OCI-LY7 (cell line): ENCODE results near the gene FIGNL1. TPM values are rescaled to one million over a fixed set of nuclear protein-coding genes. Genes with fewer than 3 reads are reported as not detected.

ENCODE experiments used
- BruUV-seq: library from RNA; stranded (reverse); fragments of 400-500 nt; replicated peaks from 2 replicates; lab custom pipeline; 2021; lab: Mats Ljungman, UMichigan
- CTCF ChIA-PET: fragments of 300-600 bp; sonication (Branson Sonifier 250); formaldehyde crosslinking; loops from one replicate; lab custom pipeline; 2022; ENCODE audit warnings: antibody characterized with exemption; ENCODE audit not compliant: unreplicated experiment; lab: Charles Lee
- POLR2A ChIA-PET: fragments of 300-600 bp; sonication (Branson Sonifier 250); formaldehyde crosslinking; loops from one replicate; lab custom pipeline; 2022; ENCODE audit warnings: antibody characterized with exemption; lab: Charles Lee
- DNase-seq: peaks from one replicate; pipeline ENCODE4 v3.0.0-alpha.2; 2015; ENCODE audit warnings: low spot score
- H2AFZ ChIP-seq: fragments of 200-600 bp; sonication (generic), shearing (Covaris generic); 2 replicates; pipeline ENCODE4 v1.6.1; 2014; ENCODE audit warnings: mild to moderate bottlenecking, antibody characterized with exemption, low read length, moderate library complexity
- H3K27ac ChIP-seq: fragments of 200-600 bp; sonication (generic); 2 replicates; pipeline ENCODE4 v1.5.1; 2014; ENCODE audit warnings: mixed run types, low read depth, mild to moderate bottlenecking, moderate library complexity, low read length, inconsistent platforms; ENCODE audit not compliant: poor library complexity, severe bottlenecking
- H3K36me3 ChIP-seq: fragments of 200-600 bp; sonication (generic); 2 replicates; pipeline ENCODE4 v1.6.1; 2014; ENCODE audit warnings: mild to moderate bottlenecking, antibody characterized with exemption, low read length, moderate library complexity, mixed read lengths; ENCODE audit not compliant: insufficient read depth
- H3K4me1 ChIP-seq: fragments of 200-600 bp; sonication (generic); 2 replicates; pipeline ENCODE4 v1.5.1; 2014; ENCODE audit warnings: mild to moderate bottlenecking, low read length; ENCODE audit not compliant: insufficient read depth, poor library complexity, severe bottlenecking
- H3K4me2 ChIP-seq: fragments of 200-600 bp; sonication (generic); 2 replicates; pipeline ENCODE4 v1.6.1; 2014; ENCODE audit warnings: mild to moderate bottlenecking, low read length
- H3K4me3 ChIP-seq: fragments of 200-600 bp; sonication (generic); 2 replicates; pipeline ENCODE4 v1.5.1; 2014; ENCODE audit warnings: mild to moderate bottlenecking, low read depth, low read length; ENCODE audit not compliant: poor library complexity, severe bottlenecking
- H3K79me2 ChIP-seq: fragments of 200-600 bp; sonication (generic); 2 replicates; pipeline ENCODE4 v1.6.1; 2016; ENCODE audit warnings: low read depth, mild to moderate bottlenecking, low read length, moderate library complexity, mixed read lengths; ENCODE audit not compliant: insufficient read depth
- H3K9me2 ChIP-seq: fragments of 200-600 bp; sonication (generic); 2 replicates; pipeline ENCODE4 v1.6.1; 2016; ENCODE audit warnings: mild to moderate bottlenecking, low read length, mixed read lengths; ENCODE audit not compliant: insufficient read depth
- H3K9me3 ChIP-seq: fragments of 200-600 bp; sonication (generic); 2 replicates; pipeline ENCODE4 v1.6.1; 2014; ENCODE audit warnings: mild to moderate bottlenecking, mixed run types, low read length, mixed read lengths
- H4K20me1 ChIP-seq: fragments of 200-600 bp; sonication (generic); 2 replicates; pipeline ENCODE4 v1.6.1; 2014; ENCODE audit warnings: mild to moderate bottlenecking, antibody characterized with exemption, low read length, moderate library complexity, mixed read lengths; ENCODE audit not compliant: insufficient read depth
- CTCF ChIP-seq: fragments of 200-600 bp; sonication (generic); conservative IDR thresholded peaks from 2 replicates; pipeline ENCODE4 v1.5.1; 2014; ENCODE audit warnings: mild to moderate bottlenecking, antibody characterized with exemption, low read length, moderate library complexity, mixed read lengths
- EZH2phosphoT487 ChIP-seq: fragments of 200-600 bp; sonication (generic); IDR thresholded peaks from 2 replicates; pipeline ENCODE4 v1.6.1; 2018; ENCODE audit warnings: low read depth, borderline replicate concordance, mild to moderate bottlenecking, mixed run types, antibody characterized with exemption, low read length, moderate library complexity, mixed read lengths
- intact Hi-C: fragments of 100-400 bp; cut with micrococcal nuclease; formaldehyde crosslinking; loops from one replicate; pipeline ENCODE4 v1.10.0; 2022; ENCODE audit not compliant: unreplicated experiment
- total RNA-seq, 2 experiments: library from RNA; depleted of rRNA in 1 of 2; stranded (reverse); fragments of >200 nt in 1 of 2; shearing (Covaris generic) in 1 of 2; gene quantifications; 2 replicates each; pipeline ENCODE4 v1.2.3, GENCODE V29; 2014 to 2022

FIGNL1 gene
- total RNA-seq, 2 experiments from 2014 or later: 41.5 to 55.6 TPM

- H3K27ac ChIP-seq: no peak overlapping the region
- no peaks in the 10 kb centered on the region for H3K9me2 ChIP-seq
- TF ChIP-seq CTCF: no peak
- TF ChIP-seq EZH2phosphoT487: no peak
- no peak overlapping the region for H3K4me2 ChIP-seq
- intact Hi-C loops: no loop called here
- no peak overlapping the region for H2AFZ ChIP-seq
- no peaks in the 10 kb centered on the region for H4K20me1 ChIP-seq
- no peaks in the 10 kb centered on the region for H3K79me2 ChIP-seq
- DNase-seq: no peak
- no peak overlapping the region for H3K4me3 ChIP-seq
- H3K9me3 ChIP-seq: no peaks in the 10 kb centered on the region
- ChIA-PET CTCF (no interaction called here), POLR2A (interaction anchor here (0.6 kb wide), 1 partner anchor 964 kb away, joined by 3 read pairs; no protein-coding TSS in a partner anchor)
- H3K36me3 ChIP-seq: no peaks in the 10 kb centered on the region
- H3K4me1 ChIP-seq: no peaks in the 10 kb centered on the region
- BruUV-seq: no TSS peak
Measured at GRCh38 chr7:50477640-50478039, 27.5 kb upstream of the FIGNL1 start.

- ChIA-PET CTCF (no interaction called here), POLR2A (interaction anchor here (0.6 kb wide), 1 partner anchor 965 kb away, joined by 3 read pairs; no protein-coding TSS in a partner anchor)
- Histone ChIP-seq H3K27ac (no peak overlapping the region), H3K79me2 (no peaks in the 10 kb centered on the region), H3K4me1 (no peaks in the 10 kb centered on the region), H3K36me3 (no peaks in the 10 kb centered on the region), H2AFZ (no peak overlapping the region), H3K9me2 (no peaks in the 10 kb centered on the region), H4K20me1 (no peaks in the 10 kb centered on the region), H3K4me3 (no peak overlapping the region), H3K9me3 (no peaks in the 10 kb centered on the region), H3K4me2 (no peak overlapping the region)
- TF ChIP-seq CTCF: no peak
- TF ChIP-seq EZH2phosphoT487: no peak
- intact Hi-C loops: no loop called here
- BruUV-seq: no TSS peak
- DNase-seq: no peak
Measured at GRCh38 chr7:50476953-50477625, 26.9 kb upstream of the FIGNL1 start.

GRCh38 chr7:50475340-50475739, 25.2 kb upstream of the FIGNL1 start:
- no TSS peak for BruUV-seq
- Histone ChIP-seq H2AFZ (no peak overlapping the region), H3K4me1 (no peaks in the 10 kb centered on the region), H4K20me1 (no peaks in the 10 kb centered on the region), H3K27ac (no peak overlapping the region), H3K9me3 (no peaks in the 10 kb centered on the region), H3K9me2 (no peaks in the 10 kb centered on the region), H3K79me2 (no peaks in the 10 kb centered on the region), H3K36me3 (no peaks in the 10 kb centered on the region), H3K4me2 (no peak overlapping the region), H3K4me3 (no peak overlapping the region)
- CTCF ChIA-PET: no interaction called here
- TF ChIP-seq CTCF (no peak), EZH2phosphoT487 (no peak)
- DNase-seq: no peak
- POLR2A ChIA-PET: interaction anchor here (0.7 to 1.5 kb wide), 2 partner anchors 12 to 246 kb away, joined by 3 read pairs; no protein-coding TSS in a partner anchor
- intact Hi-C loops: no loop called here
